Chondrocyte (in vitro differentiated cells): ENCODE results near the gene INPP5K. TPM values are rescaled to one million over a fixed set of nuclear protein-coding genes. Genes with fewer than 3 reads are reported as not detected.

Experiments used
- DNase-seq: peaks from one replicate; pipeline ENCODE4 v3.0.0; 2021; ENCODE audit warnings: mixed read lengths, low spot score
- H3K27ac Mint-ChIP-seq: one replicate; pipeline ENCODE4 v1.8.0; 2021; ENCODE audit warnings: mild to moderate bottlenecking, moderate library complexity, mixed read lengths; ENCODE audit not compliant: unreplicated experiment
- H3K27me3 Mint-ChIP-seq: 2 replicates; pipeline ENCODE4 v1.8.0; 2021; ENCODE audit warnings: low read depth, mixed read lengths
- H3K36me3 Mint-ChIP-seq: 2 replicates; pipeline ENCODE4 v1.8.0; 2021; ENCODE audit warnings: low read depth, mixed read lengths
- H3K4me1 Mint-ChIP-seq: 2 replicates; pipeline ENCODE4 v1.8.0; 2021; ENCODE audit warnings: low read depth, mild to moderate bottlenecking, mixed read lengths
- H3K4me3 Mint-ChIP-seq: one replicate; pipeline ENCODE4 v1.8.0; 2021; ENCODE audit warnings: mild to moderate bottlenecking, moderate library complexity, mixed read lengths; ENCODE audit not compliant: unreplicated experiment
- H3K9me3 Mint-ChIP-seq: 2 replicates; pipeline ENCODE4 v1.8.0; 2021; ENCODE audit warnings: low read depth, mixed read lengths
- CTCF ChIP-seq: fragments of 200-600 bp; sonication (generic); IDR thresholded peaks from 2 replicates; pipeline ENCODE4 v1.5.0; 2021; ENCODE audit warnings: antibody characterized with exemption, mild to moderate bottlenecking, moderate library complexity
- total RNA-seq: library from RNA; stranded (reverse); gene quantifications from 3 replicates; pipeline ENCODE4 v1.2.1, GENCODE V29; 2021

The INPP5K gene
- total RNA-seq, 1 donor from 2014 or later: 34.3 TPM

GRCh38 chr17:1471911-1472821 is 44.2 kb downstream of the INPP5K start:
- no peak for DNase-seq
- H3K4me1 Mint-ChIP-seq: peaks cover 7% of the 10 kb centered on the region
- peaks cover 36% of the 10 kb centered on the region for H3K36me3 Mint-ChIP-seq
- peak overlapping the region; percentile 17 for H3K27ac Mint-ChIP-seq
- no peak for TF ChIP-seq CTCF
- H3K9me3 Mint-ChIP-seq: no peaks in the 10 kb centered on the region
- H3K27me3 Mint-ChIP-seq: no peaks in the 10 kb centered on the region
- H3K4me3 Mint-ChIP-seq: no peak overlapping the region

GRCh38 chr17:1471490-1471889 is 44.9 kb downstream of the INPP5K start:
- Mint-ChIP-seq H3K4me3 (no peak overlapping the region), H3K36me3 (peaks cover 35% of the 10 kb centered on the region), H3K27me3 (no peaks in the 10 kb centered on the region), H3K27ac (no peak overlapping the region), H3K4me1 (peaks cover 7% of the 10 kb centered on the region), H3K9me3 (no peaks in the 10 kb centered on the region)
- no peak for DNase-seq
- no peak for TF ChIP-seq CTCF

GRCh38 chr17:1470755-1471462 is 45.5 kb downstream of the INPP5K start:
- Mint-ChIP-seq H3K9me3 (no peaks in the 10 kb centered on the region), H3K36me3 (peaks cover 35% of the 10 kb centered on the region), H3K27ac (no peak overlapping the region), H3K4me3 (no peak overlapping the region), H3K4me1 (peaks cover 7% of the 10 kb centered on the region), H3K27me3 (no peaks in the 10 kb centered on the region)
- no peak for TF ChIP-seq CTCF
- DNase-seq: no peak

GRCh38 chr17:1470071-1470754 is 46.2 kb downstream of the INPP5K start:
- TF ChIP-seq CTCF: no peak
- DNase-seq: no peak
- H3K4me3 Mint-ChIP-seq: no peak overlapping the region
- no peak overlapping the region for H3K27ac Mint-ChIP-seq
- no peaks in the 10 kb centered on the region for H3K27me3 Mint-ChIP-seq
- peaks cover 36% of the 10 kb centered on the region for H3K36me3 Mint-ChIP-seq
- peaks cover 9% of the 10 kb centered on the region for H3K4me1 Mint-ChIP-seq
- H3K9me3 Mint-ChIP-seq: no peaks in the 10 kb centered on the region
